Measurements from ENCODE around the gene MYMX. TPM values are rescaled to one million over a fixed set of nuclear protein-coding genes. Genes with fewer than 3 reads are reported as not detected.
A peak's percentile ranks its signal among the peaks of the same experiment; 100 is the strongest.

Gene MYMX
- total and polyA plus RNA-seq, 2 of the 13 experiments (the other 11 are each of a cell fraction or from before 2014, with no cell fraction given): not detected

GRCh38 chr6:44246663-44247337, 30.1 kb downstream of the MYMX start, which contains the start of gene HSP90AB1 (continued):
- TF ChIP-seq MYNN (CRISPR knock-in tag; IDR thresholded peaks at IDR 0.05; ENCODE audit: low read depth): no peak
- TF ChIP-seq GABPA (IDR thresholded peaks at IDR 0.05; ENCODE audit: low read depth, low read length): no peak
- TF ChIP-seq GABPA (CRISPR knock-in tag; IDR thresholded peaks at IDR 0.05; ENCODE audit: low read depth): peak; percentile 59
- TF ChIP-seq NR2C2 (CRISPR knock-in tag; IDR thresholded peaks at IDR 0.05; ENCODE audit: borderline replicate concordance): no peak; the same call in 1 of the 2 replicates
- TF ChIP-seq ZBTB8A (CRISPR knock-in tag; IDR thresholded peaks at IDR 0.05; ENCODE audit: borderline replicate concordance, low read depth): no peak; the same call in 1 of the 2 replicates
- no peak for TF ChIP-seq ZNF570 (CRISPR knock-in tag; IDR thresholded peaks at IDR 0.05; ENCODE audit: borderline replicate concordance)
- no peak; the same call in 1 of the 2 replicates for TF ChIP-seq REXO4 (CRISPR knock-in tag; IDR thresholded peaks at IDR 0.05; ENCODE audit: borderline replicate concordance)
- peak; percentile 94 for TF ChIP-seq SALL2 (CRISPR knock-in tag; IDR thresholded peaks at IDR 0.05)
- no peak for TF ChIP-seq ZNF841 (CRISPR knock-in tag; IDR thresholded peaks at IDR 0.05; ENCODE audit: borderline replicate concordance)
- 0 out of 2 replicates have a peak, but pooled peaks have one; percentile 60 for TF ChIP-seq ZFP41 (CRISPR knock-in tag; IDR thresholded peaks at IDR 0.05; ENCODE audit: borderline replicate concordance)
- peak; percentile 58; the same call in 1 of the 2 replicates for TF ChIP-seq ZNF629 (CRISPR knock-in tag; conservative IDR thresholded peaks at IDR 0.05)
- TF ChIP-seq DMAP1 (CRISPR knock-in tag; IDR thresholded peaks at IDR 0.05): peak; percentile 65; the same call in 1 of the 2 replicates
- TF ChIP-seq RFXANK (CRISPR knock-in tag; IDR thresholded peaks at IDR 0.05): no peak; the same call in 1 of the 2 replicates
- TF ChIP-seq ZNF207 (IDR thresholded peaks at IDR 0.05; ENCODE audit: borderline replicate concordance): 0 out of 2 replicates have a peak, but pooled peaks have one; percentile 22
- TF ChIP-seq THRA (CRISPR knock-in tag; IDR thresholded peaks at IDR 0.05; ENCODE audit: borderline replicate concordance): peak; percentile 63; the same call in 1 of the 2 replicates
- no peak; the same call in 1 of the 2 replicates for TF ChIP-seq CENPBD1 (CRISPR knock-in tag; IDR thresholded peaks at IDR 0.05; ENCODE audit: borderline replicate concordance, low read depth)
- peak; percentile 19; the same call in 1 of the 2 replicates for TF ChIP-seq KDM2A (CRISPR knock-in tag; IDR thresholded peaks at IDR 0.05; ENCODE audit: borderline replicate concordance, low read depth)
- TF ChIP-seq ZNF720 (CRISPR knock-in tag; IDR thresholded peaks at IDR 0.05): no peak
- TF ChIP-seq NFRKB (IDR thresholded peaks at IDR 0.05): no peak
- peak; percentile 52 for TF ChIP-seq ZEB1 (IDR thresholded peaks at IDR 0.05; ENCODE audit: insufficient replicate concordance, low read depth)
- TF ChIP-seq FOSL2 (CRISPR knock-in tag; IDR thresholded peaks at IDR 0.05): peak; percentile 71
- TF ChIP-seq CBFB (CRISPR knock-in tag; IDR thresholded peaks at IDR 0.05): no peak; the same call in 1 of the 2 replicates
- no peak for TF ChIP-seq TEAD3 (CRISPR knock-in tag; optimal IDR thresholded peaks at IDR 0.05; ENCODE audit: borderline replicate concordance)
- 0 out of 2 replicates have a peak, but pooled peaks have one; percentile 3 for TF ChIP-seq ZNF782 (CRISPR knock-in tag; IDR thresholded peaks at IDR 0.05; ENCODE audit: borderline replicate concordance)
- TF ChIP-seq EZH2 (conservative IDR thresholded peaks at IDR 0.05; ENCODE audit: low read depth, low read length): no peak
- TF ChIP-seq ZNF205 (CRISPR knock-in tag; IDR thresholded peaks at IDR 0.05): peak; percentile 45; the same call in 1 of the 2 replicates
- TF ChIP-seq ZNF33B (CRISPR knock-in tag; IDR thresholded peaks at IDR 0.05): no peak; the same call in 1 of the 2 replicates
- 0 out of 2 replicates have a peak, but pooled peaks have one; percentile 4 for TF ChIP-seq ZHX1 (CRISPR knock-in tag; IDR thresholded peaks at IDR 0.05; ENCODE audit: low read depth)
